GM19099 (cell line): Measurements from ENCODE around the gene DPYSL4.

Experiments used
- POLR2A ChIP-seq: IDR thresholded peaks from 3 replicates; pipeline ENCODE4 v1.6.1; 2011; ENCODE audit warnings: low read depth; ENCODE audit not compliant: insufficient read length; ENCODE audit errors: extremely low read depth

DPYSL4 gene

DNA sequence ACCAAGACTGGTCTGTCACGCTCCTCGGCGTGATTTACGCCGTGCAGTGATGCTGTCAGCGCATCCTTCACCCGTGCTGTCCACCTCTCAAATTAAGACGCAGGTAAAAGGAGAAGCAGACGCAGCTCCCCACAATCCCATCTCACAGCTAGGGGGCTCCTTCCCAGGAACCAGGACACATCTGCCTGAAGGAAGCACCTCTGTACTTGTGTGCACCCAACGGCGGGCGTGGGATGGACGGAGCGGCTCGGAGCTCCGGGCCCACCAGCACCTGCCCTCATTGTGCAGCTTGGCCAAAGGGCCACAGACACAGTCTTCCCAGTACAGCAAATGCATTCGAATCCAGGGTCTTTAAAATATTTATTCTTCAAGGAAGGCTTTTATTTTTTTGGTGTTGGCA lies 65.7 kb downstream of the DPYSL4 start:
- no peak for TF ChIP-seq POLR2A

DNA sequence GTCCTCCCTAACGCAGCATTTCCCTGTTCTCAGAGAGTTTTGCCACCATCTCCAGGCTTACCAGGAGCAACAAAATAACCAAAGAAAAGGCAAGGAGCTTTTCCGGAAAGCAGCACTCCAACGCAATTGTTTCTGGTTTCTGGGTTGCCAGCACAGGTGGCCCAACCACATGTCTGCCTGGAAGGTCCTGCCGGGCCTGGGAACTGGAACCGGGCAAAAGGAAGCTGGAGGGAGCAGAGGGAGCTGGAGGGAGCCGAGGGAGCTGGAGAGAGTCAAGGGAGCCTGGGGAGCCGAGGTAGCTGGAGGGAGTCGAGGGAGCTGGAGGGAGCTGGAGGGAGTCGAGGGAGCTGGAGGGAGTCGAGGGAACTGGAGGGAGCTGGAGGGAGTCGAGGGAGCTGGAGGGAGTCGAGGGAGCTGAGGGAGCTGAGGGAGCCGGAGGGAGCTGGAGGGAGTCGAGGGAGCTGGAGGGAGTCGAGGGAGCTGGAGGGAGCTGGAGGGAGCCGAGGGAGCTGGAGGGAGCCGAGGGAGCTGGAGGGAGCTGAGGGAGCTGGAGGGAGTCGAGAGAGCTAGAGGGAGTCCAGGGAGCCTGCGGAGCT lies 66.4 kb downstream of the DPYSL4 start:
- no peak for TF ChIP-seq POLR2A

DNA sequence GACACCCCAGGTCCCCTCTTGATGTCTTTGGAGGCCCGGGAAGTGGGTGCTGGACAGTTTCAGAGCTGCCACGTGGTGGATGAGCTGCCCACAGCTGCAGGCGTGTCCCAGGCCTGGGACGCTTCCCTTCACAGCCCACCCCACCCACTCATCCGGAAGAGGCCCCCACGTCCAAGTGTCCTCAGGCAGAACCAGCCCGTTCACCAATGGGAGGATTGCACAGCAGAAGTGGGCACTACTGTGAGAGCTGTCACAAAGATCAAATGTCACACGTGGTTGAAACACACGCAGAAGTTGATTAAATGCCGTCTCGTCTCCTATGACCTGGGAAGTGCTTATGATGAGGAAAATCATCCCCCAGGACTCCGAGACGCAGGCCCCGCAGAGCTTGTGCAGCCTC lies 68.1 kb downstream of the DPYSL4 start:
- TF ChIP-seq POLR2A = no peak
